Measurements from ENCODE around the gene SOX10.

Gene SOX10

GRCh38 chr22:37996515-37997246 lies 12.3 kb upstream of the SOX10 start:
- Mint-ChIP-seq H3K9me3 (no peaks in the 10 kb centered on the region), H3K27me3 (peaks cover 12% of the 10 kb centered on the region), H3K4me3 (no peak overlapping the region), H3K4me1 (peaks cover 30% of the 10 kb centered on the region), H3K36me3 (peaks cover 6% of the 10 kb centered on the region), H3K27ac (peak overlapping the region; percentile 40)
- no peak for ATAC-seq

- Mint-ChIP-seq H3K4me3 (no peak overlapping the region), H3K27ac (peak overlapping the region; percentile 40), H3K4me1 (peaks cover 30% of the 10 kb centered on the region), H3K36me3 (peaks cover 6% of the 10 kb centered on the region), H3K9me3 (no peaks in the 10 kb centered on the region), H3K27me3 (peaks cover 12% of the 10 kb centered on the region)
- peak; percentile 49 for ATAC-seq
These were observed 11.7 kb upstream of the SOX10 start for GRCh38 chr22:37996079-37996478.

GRCh38 chr22:37995460-37995859 lies 11.1 kb upstream of the SOX10 start:
- Mint-ChIP-seq H3K36me3 (peaks cover 6% of the 10 kb centered on the region), H3K27ac (peak overlapping the region; percentile 40), H3K4me1 (peaks cover 30% of the 10 kb centered on the region), H3K27me3 (peaks cover 12% of the 10 kb centered on the region), H3K9me3 (no peaks in the 10 kb centered on the region), H3K4me3 (no peak overlapping the region)
- no peak for ATAC-seq

- peaks cover 12% of the 10 kb centered on the region for H3K27me3 Mint-ChIP-seq
- H3K9me3 Mint-ChIP-seq, result no peaks in the 10 kb centered on the region
- no peak overlapping the region for H3K4me3 Mint-ChIP-seq
- peaks cover 6% of the 10 kb centered on the region for H3K36me3 Mint-ChIP-seq
- peaks cover 30% of the 10 kb centered on the region for H3K4me1 Mint-ChIP-seq
- H3K27ac Mint-ChIP-seq, result peak overlapping the region; percentile 40
- no peak for ATAC-seq
These were observed 10.6 kb upstream of the SOX10 start for GRCh38 chr22:37994982-37995381.

GRCh38 chr22:37994049-37994448 lies 9.7 kb upstream of the SOX10 start:
- Mint-ChIP-seq H3K4me1 (peaks cover 30% of the 10 kb centered on the region), H3K9me3 (no peaks in the 10 kb centered on the region), H3K27ac (no peak overlapping the region), H3K27me3 (peaks cover 12% of the 10 kb centered on the region), H3K4me3 (no peak overlapping the region), H3K36me3 (peaks cover 6% of the 10 kb centered on the region)
- ATAC-seq, result no peak

GRCh38 chr22:37991731-37992442 lies 7.5 kb upstream of the SOX10 start:
- H3K4me1 Mint-ChIP-seq, result peaks cover 20% of the 10 kb centered on the region
- no peaks in the 10 kb centered on the region for H3K9me3 Mint-ChIP-seq
- peaks cover 6% of the 10 kb centered on the region for H3K36me3 Mint-ChIP-seq
- no peak overlapping the region for H3K27ac Mint-ChIP-seq
- H3K4me3 Mint-ChIP-seq, result no peak overlapping the region
- peaks cover under 1% of the 10 kb centered on the region for H3K27me3 Mint-ChIP-seq
- no peak for ATAC-seq

- Mint-ChIP-seq H3K27me3 (no peaks in the 10 kb centered on the region), H3K4me1 (peaks cover 10% of the 10 kb centered on the region), H3K36me3 (peaks cover 6% of the 10 kb centered on the region), H3K4me3 (no peak overlapping the region), H3K9me3 (no peaks in the 10 kb centered on the region), H3K27ac (no peak overlapping the region)
- ATAC-seq, result no peak
These were observed 6.5 kb upstream of the SOX10 start for GRCh38 chr22:37990862-37991261.

GRCh38 chr22:37990301-37990700 lies 5.9 kb upstream of the SOX10 start:
- peaks cover 9% of the 10 kb centered on the region for H3K36me3 Mint-ChIP-seq
- no peak overlapping the region for H3K27ac Mint-ChIP-seq
- no peak overlapping the region for H3K4me3 Mint-ChIP-seq
- ATAC-seq, result no peak
- H3K4me1 Mint-ChIP-seq, result peaks cover 4% of the 10 kb centered on the region
- H3K27me3 Mint-ChIP-seq, result no peaks in the 10 kb centered on the region
- H3K9me3 Mint-ChIP-seq, result no peaks in the 10 kb centered on the region

- no peaks in the 10 kb centered on the region for H3K27me3 Mint-ChIP-seq
- H3K9me3 Mint-ChIP-seq, result no peaks in the 10 kb centered on the region
- no peak overlapping the region for H3K27ac Mint-ChIP-seq
- H3K4me3 Mint-ChIP-seq, result no peak overlapping the region
- H3K36me3 Mint-ChIP-seq, result peaks cover 15% of the 10 kb centered on the region
- ATAC-seq, result no peak
- H3K4me1 Mint-ChIP-seq, result no peaks in the 10 kb centered on the region
These were observed 5.0 kb upstream of the SOX10 start for GRCh38 chr22:37989146-37990045.

GRCh38 chr22:37986371-37986770 lies 2.0 kb upstream of the SOX10 start:
- Mint-ChIP-seq H3K4me1 (no peaks in the 10 kb centered on the region), H3K27ac (no peak overlapping the region), H3K9me3 (no peaks in the 10 kb centered on the region), H3K27me3 (no peaks in the 10 kb centered on the region), H3K36me3 (peaks cover 17% of the 10 kb centered on the region), H3K4me3 (no peak overlapping the region)
- no peak for ATAC-seq

GRCh38 chr22:37985751-37986281 lies 1.5 kb upstream of the SOX10 start:
- no peaks in the 10 kb centered on the region for H3K9me3 Mint-ChIP-seq
- H3K27me3 Mint-ChIP-seq, result no peaks in the 10 kb centered on the region
- ATAC-seq, result no peak
- H3K4me1 Mint-ChIP-seq, result no peaks in the 10 kb centered on the region
- H3K4me3 Mint-ChIP-seq, result no peak overlapping the region
- H3K36me3 Mint-ChIP-seq, result peaks cover 22% of the 10 kb centered on the region
- no peak overlapping the region for H3K27ac Mint-ChIP-seq

- Mint-ChIP-seq H3K4me1 (no peaks in the 10 kb centered on the region), H3K27me3 (no peaks in the 10 kb centered on the region), H3K27ac (no peak overlapping the region), H3K4me3 (no peak overlapping the region), H3K36me3 (peaks cover 29% of the 10 kb centered on the region), H3K9me3 (no peaks in the 10 kb centered on the region)
- ATAC-seq, result no peak
These were observed 763 bp upstream of the SOX10 start for GRCh38 chr22:37985050-37985585.

GRCh38 chr22:37982938-37983859 lies 1.2 kb downstream of the SOX10 start:
- H3K4me1 Mint-ChIP-seq, result no peaks in the 10 kb centered on the region
- H3K27ac Mint-ChIP-seq, result no peak overlapping the region
- peaks cover 30% of the 10 kb centered on the region for H3K36me3 Mint-ChIP-seq
- H3K4me3 Mint-ChIP-seq, result no peak overlapping the region
- H3K9me3 Mint-ChIP-seq, result no peaks in the 10 kb centered on the region
- no peak for ATAC-seq
- no peaks in the 10 kb centered on the region for H3K27me3 Mint-ChIP-seq

- Mint-ChIP-seq H3K36me3 (peaks cover 37% of the 10 kb centered on the region), H3K27ac (no peak overlapping the region)
These were observed 2.1 kb downstream of the SOX10 start for GRCh38 chr22:37982151-37982785.

More at GRCh38 chr22:37982151-37982785, 2.1 kb downstream of the SOX10 start:
- no peak overlapping the region for H3K4me3 Mint-ChIP-seq
- no peak for ATAC-seq
- no peaks in the 10 kb centered on the region for H3K4me1 Mint-ChIP-seq
- H3K27me3 Mint-ChIP-seq, result no peaks in the 10 kb centered on the region
- no peaks in the 10 kb centered on the region for H3K9me3 Mint-ChIP-seq
